Lower leg skin (tissue), 4 donors: ENCODE measurements around the gene MLST8. TPM values are rescaled to one million over a fixed set of nuclear protein-coding genes. Genes with fewer than 3 reads are reported as not detected.
A peak's percentile ranks its signal among the peaks of the same experiment; 100 is the strongest.

Experiments
- DNase-seq, 2 donors: peaks; one replicate each; pipeline ENCODE4 v3.0.0-alpha.2; 2019; ENCODE audit warnings: low spot score in 2 of 2
- H3K4me3 ChIP-seq: fragments of 200-600 bp; sonication (generic); 2 replicates; pipeline ENCODE4 v1.5.1; 2017; ENCODE audit warnings: mild to moderate bottlenecking, low read depth; ENCODE audit not compliant: poor library complexity, severe bottlenecking
- POLR2A ChIP-seq, 2 donors: fragments of 450-650 bp; IDR thresholded peaks; one replicate each; pipeline ENCODE4 v1.6.1; 2016 to 2017; ENCODE audit warnings: antibody characterized with exemption in 2 of 2, mild to moderate bottlenecking in 1 of 2, moderate library complexity in 1 of 2
- WGBS, 2 donors: methylation state at CpG; one replicate each; pipeline ENCODE4 v1.1.5; 2018; 5-methylcytosine and 5-hydroxymethylcytosine counted together
- intact Hi-C: fragments of 100-400 bp; cut with DNase I; formaldehyde crosslinking; loops from one replicate; pipeline ENCODE4 v1.15.0; 2023; ENCODE audit warnings: low total_unique reads
- total RNA-seq, 4 donors: library from RNA; depleted of rRNA; stranded (reverse); fragments of >200 nt; gene quantifications; one replicate each; pipeline ENCODE4 v1.1.0, GENCODE V29; 2016
- TF ChIP-seq, protein P1 (sequence below), 3 donors: fragments of 450-650 bp; IDR thresholded peaks; one replicate each; pipeline ENCODE4 v1.5.1; 2016; ENCODE audit warnings: antibody characterized with exemption in 3 of 3, mild to moderate bottlenecking in 3 of 3, moderate library complexity in 2 of 3

MLST8 gene
- total RNA-seq, 4 donors from 2014 or later = 43.8 to 69.4 (median 54.9) TPM

DNA sequence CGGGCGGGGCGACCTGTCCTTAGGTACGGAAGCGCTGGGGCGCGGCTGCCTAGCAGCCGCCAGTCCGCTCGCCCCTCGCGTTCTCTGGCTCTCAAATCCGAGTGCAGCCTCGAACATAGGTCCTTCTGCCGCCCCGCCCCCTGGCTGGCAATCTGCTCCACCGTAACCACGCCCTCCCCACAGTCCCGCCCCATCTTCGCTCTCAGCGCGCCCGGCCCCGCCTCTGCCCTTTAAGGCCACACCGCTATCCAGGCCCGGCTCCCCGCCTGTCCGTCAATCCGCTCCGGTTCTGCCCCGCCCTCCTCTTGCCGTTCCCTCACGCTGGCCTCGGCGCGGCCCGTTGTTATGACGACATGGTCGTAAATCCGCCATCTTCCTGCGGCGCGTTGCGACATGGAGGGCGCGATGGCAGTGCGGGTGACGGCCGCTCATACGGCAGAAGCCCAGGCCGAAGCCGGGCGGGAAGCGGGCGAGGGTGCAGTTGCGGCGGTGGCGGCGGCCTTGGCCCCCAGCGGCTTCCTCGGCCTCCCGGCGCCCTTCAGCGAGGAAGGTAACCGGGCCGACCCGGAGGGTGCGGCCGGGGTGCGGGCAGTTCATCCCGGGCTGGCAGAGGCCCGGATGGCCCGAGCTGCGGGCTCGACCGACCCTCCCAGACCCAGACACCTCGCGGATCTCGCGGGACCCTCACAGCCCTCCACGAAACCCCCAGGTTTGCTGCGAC lies 18.1 kb downstream of the MLST8 start, which contains the start of gene E4F1:
TSS of gene E4F1 (plus strand) at position 371 of the 721 bp plus-strand sequence. CDS start at position 394, 23 bp downstream.
- DNase-seq = peak; percentile 99 to 100
- peak within 1 kb of the TSS; percentile 91 for H3K4me3 ChIP-seq
- 0 to 1% methylated on average over 28 to 57 of the region's 82 CpGs for WGBS, 2 donors
- intact Hi-C loops = no loop called here
- TF ChIP-seq POLR2A (IDR thresholded peaks at IDR 0.05) = peak in 1 of 2 donors; percentile 6
- TF ChIP-seq, protein P1, sequence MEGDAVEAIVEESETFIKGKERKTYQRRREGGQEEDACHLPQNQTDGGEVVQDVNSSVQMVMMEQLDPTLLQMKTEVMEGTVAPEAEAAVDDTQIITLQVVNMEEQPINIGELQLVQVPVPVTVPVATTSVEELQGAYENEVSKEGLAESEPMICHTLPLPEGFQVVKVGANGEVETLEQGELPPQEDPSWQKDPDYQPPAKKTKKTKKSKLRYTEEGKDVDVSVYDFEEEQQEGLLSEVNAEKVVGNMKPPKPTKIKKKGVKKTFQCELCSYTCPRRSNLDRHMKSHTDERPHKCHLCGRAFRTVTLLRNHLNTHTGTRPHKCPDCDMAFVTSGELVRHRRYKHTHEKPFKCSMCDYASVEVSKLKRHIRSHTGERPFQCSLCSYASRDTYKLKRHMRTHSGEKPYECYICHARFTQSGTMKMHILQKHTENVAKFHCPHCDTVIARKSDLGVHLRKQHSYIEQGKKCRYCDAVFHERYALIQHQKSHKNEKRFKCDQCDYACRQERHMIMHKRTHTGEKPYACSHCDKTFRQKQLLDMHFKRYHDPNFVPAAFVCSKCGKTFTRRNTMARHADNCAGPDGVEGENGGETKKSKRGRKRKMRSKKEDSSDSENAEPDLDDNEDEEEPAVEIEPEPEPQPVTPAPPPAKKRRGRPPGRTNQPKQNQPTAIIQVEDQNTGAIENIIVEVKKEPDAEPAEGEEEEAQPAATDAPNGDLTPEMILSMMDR (IDR thresholded peaks at IDR 0.05) = no peak

DNA sequence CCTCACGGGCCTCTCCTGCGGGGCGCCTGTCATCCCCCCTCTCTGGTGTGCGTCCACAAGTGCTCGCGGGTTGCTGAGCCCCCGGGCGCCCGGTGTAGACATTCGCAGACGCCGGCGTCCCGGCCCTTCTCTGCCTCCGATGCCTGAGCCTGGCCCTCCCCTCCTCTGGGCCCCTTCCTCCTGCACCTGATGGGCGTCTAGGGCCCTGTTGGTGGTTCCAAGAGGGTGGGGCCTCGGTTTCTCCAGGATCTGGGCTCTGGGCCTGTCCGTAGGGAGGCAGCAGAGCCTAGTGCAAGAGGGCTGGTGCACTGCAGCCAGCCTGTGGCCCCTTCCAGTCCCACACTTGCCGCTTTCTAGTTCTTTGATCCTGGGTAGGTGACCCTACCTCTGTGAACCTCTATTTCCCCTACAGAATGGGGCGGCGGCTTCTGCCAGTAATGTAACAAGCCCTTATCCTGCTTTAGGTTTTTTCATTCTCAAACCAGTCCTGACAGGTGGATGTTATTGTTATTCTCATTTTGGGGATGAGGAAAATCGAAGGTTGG lies 18.8 kb downstream of the MLST8 start:
- intact Hi-C loops = no loop called here
- no peak for DNase-seq
- TF ChIP-seq POLR2A (IDR thresholded peaks at IDR 0.05) = no peak
- TF ChIP-seq, protein P1 (IDR thresholded peaks at IDR 0.05) = no peak
- peak overlapping the region; percentile 91 for H3K4me3 ChIP-seq
- WGBS, 2 donors = 5 to 10% methylated on average over 10 to 20 of the region's 22 CpGs

DNA sequence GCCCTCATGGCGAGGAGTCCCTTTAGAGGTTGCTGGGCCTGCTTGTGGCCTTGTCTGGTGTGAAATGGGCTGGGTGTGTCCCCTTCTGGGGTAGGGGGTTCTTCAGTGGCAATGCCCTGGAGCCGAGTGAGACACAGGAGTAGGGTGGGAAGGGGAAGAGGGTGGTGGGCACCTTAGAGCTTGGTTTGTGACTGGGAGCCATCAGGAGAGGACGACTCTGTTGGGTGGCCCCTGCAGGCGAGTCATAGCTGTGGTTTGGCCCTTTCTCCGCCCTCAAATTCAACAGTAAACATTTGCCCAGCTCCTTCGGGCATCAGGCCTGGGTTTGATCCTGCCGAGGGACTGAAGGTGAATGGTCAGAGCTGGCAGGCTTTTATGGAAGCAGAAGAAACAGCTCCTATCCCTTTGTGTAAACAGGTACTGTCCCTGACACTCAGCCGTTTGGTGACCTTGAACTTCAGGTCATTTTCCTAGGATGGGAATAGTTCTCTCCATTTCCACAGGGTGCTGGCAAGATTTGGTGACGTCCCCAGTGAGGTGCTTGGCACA lies 21.1 kb downstream of the MLST8 start:
- TF ChIP-seq, protein P1 (IDR thresholded peaks at IDR 0.05) = no peak
- no peak for TF ChIP-seq POLR2A (IDR thresholded peaks at IDR 0.05)
- 66 to 71% methylated on average over 9 of the region's 9 CpGs for WGBS, 2 donors
- intact Hi-C loops = no loop called here
- H3K4me3 ChIP-seq = no peak overlapping the region
- no peak for DNase-seq

DNA sequence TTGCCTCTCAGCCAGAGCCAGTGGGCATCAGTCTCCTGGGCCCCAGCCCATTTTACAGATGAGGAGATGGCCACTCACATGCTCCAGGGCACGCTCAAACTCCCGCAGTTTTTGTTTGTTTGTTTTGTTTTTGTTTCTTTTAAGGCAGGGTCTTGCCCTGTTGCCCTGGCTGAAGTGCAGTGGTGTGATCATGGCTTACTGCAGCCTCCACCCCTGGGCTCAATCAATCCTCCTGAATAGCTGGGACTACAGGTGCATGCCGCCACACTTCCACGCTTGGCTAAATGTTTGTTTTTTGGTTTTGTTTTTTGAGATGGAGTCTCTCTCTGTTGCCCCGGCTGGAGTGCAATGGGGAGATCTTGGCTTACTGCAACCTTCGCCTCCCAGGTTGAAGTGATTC lies 21.7 kb downstream of the MLST8 start:
- DNase-seq = no peak
- intact Hi-C loops = no loop called here
- WGBS, 2 donors = 93 to 96% methylated on average over 6 of the region's 6 CpGs
- no peak overlapping the region for H3K4me3 ChIP-seq
- TF ChIP-seq, protein P1 (IDR thresholded peaks at IDR 0.05) = no peak
- no peak for TF ChIP-seq POLR2A (IDR thresholded peaks at IDR 0.05)

DNA sequence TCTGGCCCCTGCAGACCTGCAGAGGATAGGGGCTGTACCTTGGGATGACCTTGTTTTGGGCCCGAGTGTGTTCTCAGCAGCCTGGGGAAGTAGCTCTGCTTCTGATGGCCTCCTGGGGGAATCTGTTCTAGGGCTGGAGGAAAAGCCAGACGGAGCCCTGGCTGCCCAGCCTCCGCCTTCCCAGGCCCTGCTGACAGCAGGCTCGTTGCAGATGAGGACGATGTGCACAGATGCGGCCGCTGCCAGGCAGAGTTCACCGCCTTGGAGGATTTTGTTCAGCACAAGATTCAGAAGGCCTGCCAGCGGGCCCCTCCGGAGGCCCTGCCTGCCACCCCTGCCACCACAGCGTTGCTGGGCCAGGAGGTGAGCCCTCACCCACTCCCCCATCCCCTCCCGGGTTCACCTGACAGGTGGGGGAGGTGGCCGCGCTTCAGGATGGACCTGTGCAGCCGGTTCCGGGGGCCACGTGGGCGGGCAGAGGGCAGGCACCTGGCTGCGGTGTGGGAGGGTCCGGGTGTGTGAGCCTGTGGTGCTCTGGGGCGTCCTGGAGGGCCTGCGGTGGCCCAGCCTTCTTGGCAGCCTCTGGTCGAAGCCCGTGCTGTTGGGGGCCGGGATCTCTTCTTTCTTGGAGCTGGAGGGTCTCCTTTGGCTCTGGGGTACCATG lies 23.0 kb downstream of the MLST8 start:
- TF ChIP-seq, protein P1 (IDR thresholded peaks at IDR 0.05) = no peak
- no peak for TF ChIP-seq POLR2A (IDR thresholded peaks at IDR 0.05)
- intact Hi-C loops = no loop called here
- 76 to 87% methylated on average over 22 to 25 of the region's 25 CpGs for WGBS, 2 donors
- no peak overlapping the region for H3K4me3 ChIP-seq
- no peak for DNase-seq
